Measurements from ENCODE around the gene PPP1R3D. TPM values are rescaled to one million over a fixed set of nuclear protein-coding genes. Genes with fewer than 3 reads are reported as not detected.

PPP1R3D gene
- total and polyA plus RNA-seq, 12 donors: 4.0 to 14.3 (median 9.6) TPM

- no peak for ATAC-seq
- Histone ChIP-seq H3K4me3 (no peak overlapping the region), H3K27ac (no peak overlapping the region), H3K36me3 (no peaks in the 10 kb centered on the region), H3K9me3 (no peaks in the 10 kb centered on the region), H3K4me1 (peaks cover 0 to under 1% (median 0%) of the 10 kb centered on the region in 9 donors), H3K27me3 (no peaks in the 10 kb centered on the region)
- DNase-seq: no peak
- intact Hi-C loops (cut with DNase I): loop anchor here in 1 of 10 donors (10.0 kb wide), 1 partner anchor 58 kb away; no protein-coding TSS in a partner anchor
- no peak for TF ChIP-seq CTCF (IDR thresholded peaks at IDR 0.05)
- WGBS, 2 donors: 80 to 84% methylated on average over 3 of the region's 3 CpGs
Observed at GRCh38 chr20:59966428-59966827, 26.3 kb upstream of the PPP1R3D start.

GRCh38 chr20:59962155-59962554 is 22.1 kb upstream of the PPP1R3D start:
- peaks cover 0 to 11% (median 0%) of the 10 kb centered on the region in 9 donors for H3K36me3 ChIP-seq
- no peak for TF ChIP-seq CTCF (IDR thresholded peaks at IDR 0.05)
- H3K27me3 ChIP-seq: no peaks in the 10 kb centered on the region
- no peaks in the 10 kb centered on the region for H3K4me1 ChIP-seq
- ATAC-seq (no peak), DNase-seq (no peak)
- WGBS, 2 donors: 85 to 90% methylated on average over 6 of the region's 6 CpGs
- intact Hi-C loops (cut with DNase I): loop anchor here in 1 of 10 donors (10.0 kb wide), 1 partner anchor 63 kb away; no protein-coding TSS in a partner anchor
- H3K4me3 ChIP-seq: no peak overlapping the region
- no peak overlapping the region for H3K27ac ChIP-seq
- no peaks in the 10 kb centered on the region for H3K9me3 ChIP-seq

- Histone ChIP-seq H3K4me3 (no peak overlapping the region), H3K27ac (no peak overlapping the region), H3K9me3 (no peaks in the 10 kb centered on the region), H3K4me1 (no peaks in the 10 kb centered on the region), H3K27me3 (no peaks in the 10 kb centered on the region), H3K36me3 (peaks cover 0 to 11% (median 0%) of the 10 kb centered on the region in 9 donors)
- TF ChIP-seq CTCF (IDR thresholded peaks at IDR 0.05): no peak
- 84 to 85% methylated on average over 2 of the region's 2 CpGs for WGBS, 2 donors
- DNase-seq: no peak
- intact Hi-C loops (cut with DNase I): loop anchor here in 1 of 10 donors (10.0 kb wide), 1 partner anchor 63 kb away; no protein-coding TSS in a partner anchor
- no peak for ATAC-seq
Observed at GRCh38 chr20:59961423-59961822, 21.3 kb upstream of the PPP1R3D start.

- Histone ChIP-seq H3K4me1 (peaks cover 0 to 9% (median 0%) of the 10 kb centered on the region in 9 donors), H3K4me3 (no peak overlapping the region), H3K27ac (no peak overlapping the region), H3K9me3 (no peaks in the 10 kb centered on the region), H3K36me3 (peaks cover 0 to 11% (median 0%) of the 10 kb centered on the region in 9 donors), H3K27me3 (no peaks in the 10 kb centered on the region)
- no peak for TF ChIP-seq CTCF (IDR thresholded peaks at IDR 0.05)
- ATAC-seq (no peak), DNase-seq (no peak)
- intact Hi-C loops (cut with DNase I): loop anchor here in 1 of 10 donors (10.0 kb wide), 1 partner anchor 96 kb away; no protein-coding TSS in a partner anchor
- WGBS, 2 donors: 87 to 89% methylated on average over 4 of the region's 4 CpGs
Observed at GRCh38 chr20:59958626-59959025, 18.5 kb upstream of the PPP1R3D start.

Measured in heart right ventricle (tissue), 16 donors.